Measurements from ENCODE around the gene APAF1.

Gene APAF1

GRCh38 chr12:98737322-98737712, 92.2 kb downstream of the APAF1 start:
- TF ChIP-seq CTCF (IDR thresholded peaks at IDR 0.05; ENCODE audit: insufficient read depth, low read depth, low read length, missing control alignments), result no peak
- H3K4me3 ChIP-seq (ENCODE audit: low read length), result no peak overlapping the region
- no peak for DNase-seq (ENCODE audit: low read depth)

- no peak for DNase-seq (ENCODE audit: low read depth)
- no peak overlapping the region for H3K4me3 ChIP-seq (ENCODE audit: low read length)
- TF ChIP-seq CTCF (IDR thresholded peaks at IDR 0.05; ENCODE audit: insufficient read depth, low read depth, low read length, missing control alignments), result no peak
These were observed 92.9 kb downstream of the APAF1 start for GRCh38 chr12:98738002-98738401.

- no peak overlapping the region for H3K4me3 ChIP-seq (ENCODE audit: low read length)
- no peak for TF ChIP-seq CTCF (IDR thresholded peaks at IDR 0.05; ENCODE audit: insufficient read depth, low read depth, low read length, missing control alignments)
- no peak for DNase-seq (ENCODE audit: low read depth)
These were observed 93.4 kb downstream of the APAF1 start for GRCh38 chr12:98738539-98738938.

GRCh38 chr12:98740751-98741150, 95.7 kb downstream of the APAF1 start:
- TF ChIP-seq CTCF (IDR thresholded peaks at IDR 0.05; ENCODE audit: insufficient read depth, low read depth, low read length, missing control alignments), result no peak
- DNase-seq (ENCODE audit: low read depth), result no peak
- no peak overlapping the region for H3K4me3 ChIP-seq (ENCODE audit: low read length)

GRCh38 chr12:98741196-98741555, 96.1 kb downstream of the APAF1 start:
- peak; percentile 67 for DNase-seq (ENCODE audit: low read depth)
- H3K4me3 ChIP-seq (ENCODE audit: low read length), result no peak overlapping the region
- no peak for TF ChIP-seq CTCF (IDR thresholded peaks at IDR 0.05; ENCODE audit: insufficient read depth, low read depth, low read length, missing control alignments)

GRCh38 chr12:98741556-98742265, 96.6 kb downstream of the APAF1 start:
- TF ChIP-seq CTCF (IDR thresholded peaks at IDR 0.05; ENCODE audit: insufficient read depth, low read depth, low read length, missing control alignments), result no peak
- H3K4me3 ChIP-seq (ENCODE audit: low read length), result no peak overlapping the region
- no peak for DNase-seq (ENCODE audit: low read depth)

GRCh38 chr12:98743362-98743953, 98.4 kb downstream of the APAF1 start:
- DNase-seq (ENCODE audit: low read depth), result peak; percentile 38
- peak; percentile 63 for TF ChIP-seq CTCF (IDR thresholded peaks at IDR 0.05; ENCODE audit: insufficient read depth, low read depth, low read length, missing control alignments)
- no peak overlapping the region for H3K4me3 ChIP-seq (ENCODE audit: low read length)
